Kidney epithelial cell (primary cell): Measurements from ENCODE around the gene KRTDAP. TPM values are rescaled to one million over a fixed set of nuclear protein-coding genes. Genes with fewer than 3 reads are reported as not detected.

Experiments
- DNase-seq: peaks from one replicate; pipeline ENCODE4 v3.0.0-alpha.2; 2010; ENCODE audit warnings: low read depth
- H3K27me3 ChIP-seq: 2 replicates; pipeline ENCODE4 v1.6.0; 2011; ENCODE audit warnings: low read length; ENCODE audit not compliant: control insufficient read depth, insufficient read depth
- H3K36me3 ChIP-seq: 2 replicates; pipeline ENCODE4 v1.5.1; 2011; ENCODE audit warnings: low read length; ENCODE audit not compliant: control insufficient read depth, insufficient read depth
- H3K4me3 ChIP-seq: 2 replicates; pipeline ENCODE4 v1.5.1; 2011; ENCODE audit warnings: low read depth, mild to moderate bottlenecking, control low read depth, low read length
- CTCF ChIP-seq: IDR thresholded peaks from 2 replicates; pipeline ENCODE4 v1.5.1; 2011; ENCODE audit warnings: mild to moderate bottlenecking, moderate library complexity, low read length, control low read depth, inconsistent platforms; ENCODE audit not compliant: insufficient read depth, poor library complexity, severe bottlenecking
- total RNA-seq: library from RNA; depleted of rRNA; stranded (reverse); fragments of >200 nt; gene quantifications from 2 replicates; pipeline ENCODE4 v1.2.3, GENCODE V29; 2015

Gene KRTDAP
- total RNA-seq, 1 donor from 2014 or later, result not detected

GRCh38 chr19:35501684-35502083 lies 11.4 kb upstream of the KRTDAP start:
- no peaks in the 10 kb centered on the region for H3K27me3 ChIP-seq
- no peak for TF ChIP-seq CTCF
- H3K36me3 ChIP-seq, result no peaks in the 10 kb centered on the region
- no peak for DNase-seq
- no peak overlapping the region for H3K4me3 ChIP-seq

DNA sequence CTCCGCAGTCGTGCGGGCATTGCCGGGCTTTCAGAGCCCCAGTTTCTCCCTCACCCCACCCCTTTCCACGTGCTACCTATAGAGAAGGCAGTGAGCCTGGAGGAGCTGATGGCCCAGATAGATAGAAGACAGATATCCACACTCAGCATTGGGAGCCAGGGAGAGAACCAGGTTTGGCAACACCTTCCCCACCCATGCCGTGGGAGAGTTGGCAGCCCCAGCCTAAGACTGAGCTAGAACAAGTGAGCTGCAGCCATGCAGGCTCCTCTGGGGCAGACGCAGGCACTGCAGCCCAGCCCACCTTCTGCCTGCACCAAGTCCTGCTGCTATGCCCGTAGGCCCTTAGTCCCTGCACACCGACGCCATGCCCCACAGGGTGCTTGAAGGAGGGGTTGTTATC lies 10.3 kb upstream of the KRTDAP start:
- no peak for DNase-seq
- Histone ChIP-seq H3K4me3 (no peak overlapping the region), H3K36me3 (no peaks in the 10 kb centered on the region), H3K27me3 (no peaks in the 10 kb centered on the region)
- TF ChIP-seq CTCF, result no peak

DNA sequence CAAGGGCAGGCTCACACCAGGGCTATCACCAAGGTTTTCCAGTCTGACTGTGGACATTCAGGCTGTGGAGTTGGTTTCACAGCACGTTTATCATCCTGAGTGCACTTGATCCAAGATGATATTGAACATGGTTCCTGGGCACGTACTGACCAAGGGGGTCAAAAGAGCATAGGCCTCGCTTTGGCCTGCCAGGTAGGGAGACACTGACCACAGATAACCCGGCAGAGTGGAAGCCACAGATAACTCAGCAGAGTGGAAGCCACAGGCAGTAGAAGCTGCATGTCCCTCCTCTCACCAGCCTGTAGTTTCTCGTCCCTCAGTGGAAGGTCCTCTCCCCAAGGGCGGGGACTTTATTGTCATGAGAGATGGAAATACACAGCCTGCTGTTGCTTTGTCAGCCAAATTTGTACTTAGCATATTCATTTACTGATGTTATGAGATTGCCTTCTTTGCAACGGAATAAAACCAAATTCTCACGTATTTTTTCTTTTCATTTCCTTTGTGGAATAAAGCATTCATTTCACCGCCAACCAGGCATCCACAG lies 8.8 kb upstream of the KRTDAP start:
- Histone ChIP-seq H3K27me3 (no peaks in the 10 kb centered on the region), H3K36me3 (no peaks in the 10 kb centered on the region), H3K4me3 (no peak overlapping the region)
- DNase-seq, result no peak
- no peak for TF ChIP-seq CTCF

- no peak overlapping the region for H3K4me3 ChIP-seq
- DNase-seq, result no peak
- H3K36me3 ChIP-seq, result no peaks in the 10 kb centered on the region
- no peak for TF ChIP-seq CTCF
- no peaks in the 10 kb centered on the region for H3K27me3 ChIP-seq
Measured at GRCh38 chr19:35498220-35498619, 8.0 kb upstream of the KRTDAP start.

DNA sequence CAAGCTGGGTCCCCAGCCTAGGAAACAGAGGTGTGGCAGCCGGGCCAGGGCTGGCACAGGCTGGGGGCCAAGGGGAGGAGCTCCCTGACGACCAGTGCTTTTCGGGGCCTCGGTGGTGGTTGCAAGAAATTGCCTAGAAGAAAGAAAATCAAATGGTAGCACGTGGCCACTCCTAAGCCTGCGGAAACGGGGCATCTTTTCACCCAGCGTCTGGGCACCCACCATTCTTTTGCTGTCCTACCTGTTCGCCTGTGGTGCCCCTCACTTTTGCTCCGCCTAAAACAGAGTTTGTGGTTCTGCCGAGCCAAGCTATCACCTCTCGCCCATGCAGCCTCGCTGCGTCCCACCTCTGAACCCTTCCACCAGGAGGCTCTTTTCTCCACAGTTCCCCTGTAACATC lies 7.1 kb upstream of the KRTDAP start:
- no peak overlapping the region for H3K4me3 ChIP-seq
- DNase-seq, result no peak
- H3K36me3 ChIP-seq, result no peaks in the 10 kb centered on the region
- peaks cover 1% of the 10 kb centered on the region for H3K27me3 ChIP-seq
- TF ChIP-seq CTCF, result no peak

- DNase-seq, result no peak
- no peak overlapping the region for H3K4me3 ChIP-seq
- peaks cover 8% of the 10 kb centered on the region for H3K27me3 ChIP-seq
- no peaks in the 10 kb centered on the region for H3K36me3 ChIP-seq
- TF ChIP-seq CTCF, result peak; percentile 98
Measured at GRCh38 chr19:35495107-35496064, 5.1 kb upstream of the KRTDAP start.
